Stimulated activated CD4-positive, alpha-beta T cell treated with anti-CD3 and anti-CD28 coated beads, Interleukin-4, amount 100 ng/mL, for 48 hours (primary cell): ENCODE data around the gene MAGI2.
"Not testable (repeated sequence)": the region's sequence is repeated elsewhere in the genome, so short reads cannot be mapped to it uniquely, and the experiment has no call there.

ENCODE experiments used
- DNase-seq, 2 donors: peaks; one replicate each; pipeline ENCODE4 v3.0.0-alpha.2; 2020; ENCODE audit warnings: low read depth in 2 of 2

The MAGI2 gene

GRCh38 chr7:78296644-78297371 lies 1156.7 kb downstream of the MAGI2 start:
- DNase-seq, result no peak

GRCh38 chr7:78296046-78296597 lies 1157.3 kb downstream of the MAGI2 start:
- no peak for DNase-seq

GRCh38 chr7:78289471-78289870 lies 1164.0 kb downstream of the MAGI2 start:
- DNase-seq, result not testable (repeated sequence)

GRCh38 chr7:78284945-78285344 lies 1168.5 kb downstream of the MAGI2 start:
- no peak for DNase-seq

- no peak for DNase-seq
Observed at GRCh38 chr7:78280276-78280675, 1173.2 kb downstream of the MAGI2 start.

- DNase-seq, result no peak
Observed at GRCh38 chr7:78279457-78279856, 1174.0 kb downstream of the MAGI2 start.

GRCh38 chr7:78279032-78279431 lies 1174.4 kb downstream of the MAGI2 start:
- DNase-seq, result no peak

- DNase-seq, result no peak
Observed at GRCh38 chr7:78267141-78267540, 1186.3 kb downstream of the MAGI2 start.

GRCh38 chr7:78265486-78265885 lies 1188.0 kb downstream of the MAGI2 start:
- no peak for DNase-seq

- DNase-seq, result no peak
Observed at GRCh38 chr7:78265071-78265470, 1188.4 kb downstream of the MAGI2 start.

- no peak for DNase-seq
Observed at GRCh38 chr7:78264105-78264504, 1189.4 kb downstream of the MAGI2 start.

GRCh38 chr7:78261739-78262138 lies 1191.7 kb downstream of the MAGI2 start:
- DNase-seq, result no peak

- no peak for DNase-seq
Observed at GRCh38 chr7:78261302-78261701, 1192.2 kb downstream of the MAGI2 start.

- DNase-seq, result no peak
Observed at GRCh38 chr7:78260826-78261225, 1192.6 kb downstream of the MAGI2 start.

- no peak for DNase-seq
Observed at GRCh38 chr7:78254726-78255055, 1198.8 kb downstream of the MAGI2 start.

- DNase-seq, result no peak
Observed at GRCh38 chr7:78253850-78254725, 1199.4 kb downstream of the MAGI2 start.

- DNase-seq, result no peak
Observed at GRCh38 chr7:78248867-78249266, 1204.6 kb downstream of the MAGI2 start.

GRCh38 chr7:78247910-78248689 lies 1205.4 kb downstream of the MAGI2 start:
- DNase-seq, result no peak

- not testable (repeated sequence) for DNase-seq
Observed at GRCh38 chr7:78240179-78240578, 1213.3 kb downstream of the MAGI2 start.

- no peak for DNase-seq
Observed at GRCh38 chr7:78234634-78235033, 1218.8 kb downstream of the MAGI2 start.

GRCh38 chr7:78232806-78233205 lies 1220.7 kb downstream of the MAGI2 start:
- DNase-seq, result no peak
